ENCODE results near the gene CFL2.
A peak's percentile ranks its signal among the peaks of the same experiment; 100 is the strongest.
"Not testable (repeated sequence)": the region's sequence is repeated elsewhere in the genome, so short reads cannot be mapped to it uniquely, and the experiment has no call there.

CFL2 gene

GRCh38 chr14:34714320-34715126 lies at the start of gene CFL2:
Gene CFL2 (minus strand): TSS chr14:34714593. CDS start chr14:34714540, 53 bp downstream.
- peak; percentile 85 for DNase-seq

GRCh38 chr14:34755215-34755614 lies 40.8 kb upstream of the CFL2 start:
- DNase-seq, result no peak

GRCh38 chr14:34754687-34755086 lies 40.3 kb upstream of the CFL2 start:
- no peak for DNase-seq

GRCh38 chr14:34750670-34751069 lies 36.3 kb upstream of the CFL2 start:
- no peak for DNase-seq

- no peak for DNase-seq
Measured at GRCh38 chr14:34750233-34750632, 35.8 kb upstream of the CFL2 start.

GRCh38 chr14:34749408-34749807 lies 35.0 kb upstream of the CFL2 start:
- no peak for DNase-seq

GRCh38 chr14:34742270-34743115 lies 28.1 kb upstream of the CFL2 start:
- no peak for DNase-seq

GRCh38 chr14:34741840-34742239 lies 27.4 kb upstream of the CFL2 start:
- peak; percentile 14 for DNase-seq

GRCh38 chr14:34740139-34740538 lies 25.7 kb upstream of the CFL2 start:
- DNase-seq, result not testable (repeated sequence)

- not testable (repeated sequence) for DNase-seq
Measured at GRCh38 chr14:34737079-34737478, 22.7 kb upstream of the CFL2 start.

- DNase-seq, result no peak
Measured at GRCh38 chr14:34733245-34733644, 18.9 kb upstream of the CFL2 start.

- no peak for DNase-seq
Measured at GRCh38 chr14:34732802-34733201, 18.4 kb upstream of the CFL2 start.

- DNase-seq, result no peak
Measured at GRCh38 chr14:34723867-34724266, 9.5 kb upstream of the CFL2 start.

GRCh38 chr14:34722723-34723545 lies 8.5 kb upstream of the CFL2 start:
- DNase-seq, result peak; percentile 69

- no peak for DNase-seq
Measured at GRCh38 chr14:34721129-34721528, 6.7 kb upstream of the CFL2 start.

- no peak for DNase-seq
Measured at GRCh38 chr14:34718750-34719304, 4.4 kb upstream of the CFL2 start.

- no peak for DNase-seq
Measured at GRCh38 chr14:34715127-34715863, 902 bp upstream of the CFL2 start.

GRCh38 chr14:34713681-34714319 lies 593 bp downstream of the CFL2 start:
- peak; percentile 47 for DNase-seq

GRCh38 chr14:34713122-34713680 lies 1.2 kb downstream of the CFL2 start:
- DNase-seq, result no peak

GRCh38 chr14:34711796-34712712 lies 2.3 kb downstream of the CFL2 start:
- no peak for DNase-seq
